Testis (tissue), 3 donors: ENCODE measurements around the gene MEGF11. TPM values are rescaled to one million over a fixed set of nuclear protein-coding genes. Genes with fewer than 3 reads are reported as not detected.

ENCODE experiments used
- DNase-seq: peaks from one replicate; pipeline ENCODE4 v3.0.0-alpha.2; 2019
- H3K27ac ChIP-seq, 2 donors: fragments of 200-600 bp; sonication (generic); one replicate each; pipeline ENCODE4 v1.5.1; 2019
- H3K27me3 ChIP-seq: fragments of 200-600 bp; sonication (generic); one replicate; pipeline ENCODE4 v1.5.1; 2019
- H3K36me3 ChIP-seq: fragments of 200-600 bp; sonication (generic); one replicate; pipeline ENCODE4 v1.5.1; 2017; ENCODE audit warnings: low read depth; ENCODE audit errors: missing control alignments
- H3K4me1 ChIP-seq: fragments of 200-600 bp; sonication (generic); one replicate; pipeline ENCODE4 v1.5.1; 2019
- H3K4me3 ChIP-seq, 2 donors: fragments of 200-600 bp; sonication (generic); one replicate each; pipeline ENCODE4 v1.5.1; 2017 to 2019
- H3K9me3 ChIP-seq: fragments of 200-600 bp; sonication (generic); one replicate; pipeline ENCODE4 v1.5.1; 2017
- CTCF ChIP-seq, 3 experiments: fragments of 450-650 bp in 2 of 3; fragments of 200-600 bp in 1 of 3; sonication (generic) in 1 of 3; IDR thresholded peaks; one replicate each; pipeline ENCODE4 v1.5.1; 2016 to 2019; ENCODE audit warnings: antibody characterized with exemption in 3 of 3, mild to moderate bottlenecking in 2 of 3, moderate library complexity in 1 of 3
- POLR2A ChIP-seq: fragments of 450-650 bp; IDR thresholded peaks from one replicate; pipeline ENCODE4 v1.6.1; 2017; ENCODE audit warnings: antibody characterized with exemption, mild to moderate bottlenecking, moderate library complexity
- WGBS, 2 donors: methylation state at CpG; one replicate each; pipeline ENCODE4 v1.1.5; 2018; 5-methylcytosine and 5-hydroxymethylcytosine counted together
- intact Hi-C: fragments of 100-400 bp; cut with DNase I; formaldehyde crosslinking; loops from one replicate; pipeline ENCODE4 v1.15.1; 2023; ENCODE audit warnings: low total_unique reads
- polyA plus RNA-seq: library from polyadenylated mRNA; stranded (reverse); fragments of 350-450 nt; fragmentation: Illumina TruSeq; extraction: RNeasy Lipid Tissue Mini Kit (QIAGEN cat#74804); gene quantifications from one replicate; pipeline ENCODE4 v1.2.3, GENCODE V29; 2014; ENCODE audit warnings: low read depth, low replicate concordance; ENCODE audit not compliant: insufficient read depth
- total RNA-seq, 2 donors: library from RNA; depleted of rRNA; stranded (reverse); fragments of >200 nt; gene quantifications; one replicate each; pipeline ENCODE4 v1.2.3, GENCODE V29; 2016

The MEGF11 gene
- total and polyA plus RNA-seq, 3 donors from 2014 or later: 4.5 to 18.7 (median 8.6) TPM

DNA sequence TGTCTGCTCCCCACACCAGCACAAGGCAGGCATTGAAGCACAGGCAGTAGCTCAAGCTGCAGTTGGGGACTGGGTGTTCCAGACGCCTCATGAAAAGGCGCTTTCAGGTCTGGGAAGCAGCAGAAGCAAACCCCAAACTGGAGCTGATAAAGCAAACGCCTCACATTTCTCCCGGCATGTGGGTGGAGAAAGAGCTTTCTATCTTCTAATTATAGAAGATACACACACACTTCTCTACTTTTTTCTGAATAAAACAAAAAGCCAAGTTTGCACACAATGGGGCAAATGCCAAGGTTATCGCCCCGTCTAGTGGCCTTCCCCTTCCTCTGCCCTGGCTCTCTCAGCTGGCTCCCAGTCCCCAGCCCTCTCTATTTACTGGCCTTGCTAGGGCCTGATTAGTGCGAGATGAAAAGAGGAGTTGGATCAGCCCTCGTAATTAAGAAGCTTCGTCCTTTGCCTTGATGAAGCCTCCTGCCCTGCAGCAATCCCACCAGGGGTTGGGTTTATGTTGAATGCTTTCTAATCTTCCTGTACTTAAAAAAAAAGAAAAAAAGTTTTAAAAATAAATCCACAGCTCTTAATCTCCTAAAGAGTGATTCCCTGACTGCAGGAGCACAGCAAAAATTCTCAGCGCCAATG, 120.2 kb downstream of the MEGF11 start:
- H3K9me3 ChIP-seq: no peaks in the 10 kb centered on the region
- H3K4me3 ChIP-seq: no peak overlapping the region
- 22 to 52% methylated on average over 10 of the region's 10 CpGs for WGBS, 2 donors
- peak; percentile 57 for DNase-seq
- peaks cover 17% of the 10 kb centered on the region for H3K4me1 ChIP-seq
- TF ChIP-seq POLR2A (no peak), CTCF (IDR thresholded peaks at IDR 0.05) (no peak)
- no peaks in the 10 kb centered on the region for H3K36me3 ChIP-seq
- intact Hi-C loops: no loop called here
- no peaks in the 10 kb centered on the region for H3K27me3 ChIP-seq
- H3K27ac ChIP-seq: peak overlapping the region in 1 of 2 donors; percentile 8

- no peaks in the 10 kb centered on the region for H3K27me3 ChIP-seq
- no peaks in the 10 kb centered on the region for H3K9me3 ChIP-seq
- DNase-seq: no peak
- H3K4me3 ChIP-seq: no peak overlapping the region
- H3K27ac ChIP-seq: no peak overlapping the region
- H3K4me1 ChIP-seq: peaks cover 14% of the 10 kb centered on the region
- 67 to 70% methylated on average over 5 of the region's 5 CpGs for WGBS, 2 donors
- intact Hi-C loops: no loop called here
- no peaks in the 10 kb centered on the region for H3K36me3 ChIP-seq
- TF ChIP-seq POLR2A (no peak), CTCF (IDR thresholded peaks at IDR 0.05) (no peak)
Measured at GRCh38 chr15:66132251-66132816, 121.2 kb downstream of the MEGF11 start.

GRCh38 chr15:66131831-66132230, 121.7 kb downstream of the MEGF11 start:
- no peak for TF ChIP-seq POLR2A
- no peak for TF ChIP-seq CTCF (IDR thresholded peaks at IDR 0.05)
- Histone ChIP-seq H3K27me3 (no peaks in the 10 kb centered on the region), H3K4me1 (peaks cover 14% of the 10 kb centered on the region)

DNA sequence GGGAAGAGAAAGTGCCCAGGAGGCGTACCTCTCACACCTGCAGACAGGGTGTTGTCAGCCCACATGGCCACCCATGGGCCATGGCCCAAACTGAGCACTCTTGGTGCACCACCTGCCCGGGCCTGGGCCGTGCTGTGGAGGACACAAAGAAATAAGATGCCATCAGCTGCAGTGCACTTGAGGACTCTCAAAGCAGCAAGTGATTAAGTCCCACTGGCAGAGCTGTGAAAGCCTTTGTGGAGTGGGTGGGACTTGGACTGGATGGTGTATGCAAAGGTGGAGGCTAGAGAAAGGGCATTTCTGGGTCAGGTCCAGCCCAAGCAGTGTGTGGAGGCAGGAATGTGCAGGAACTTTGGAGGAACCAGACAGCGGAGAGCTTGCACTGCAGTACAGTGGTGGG, 122.3 kb downstream of the MEGF11 start:
- intact Hi-C loops: no loop called here
- TF ChIP-seq POLR2A: no peak
- no peak for TF ChIP-seq CTCF (IDR thresholded peaks at IDR 0.05)
- peaks cover 14% of the 10 kb centered on the region for H3K4me1 ChIP-seq
- no peak overlapping the region for H3K4me3 ChIP-seq
- no peaks in the 10 kb centered on the region for H3K9me3 ChIP-seq
- H3K27ac ChIP-seq: no peak overlapping the region
- no peak for DNase-seq
- H3K27me3 ChIP-seq: no peaks in the 10 kb centered on the region
- 95 to 100% methylated on average over 1 to 4 of the region's 4 CpGs for WGBS, 2 donors
- no peaks in the 10 kb centered on the region for H3K36me3 ChIP-seq

More at GRCh38 chr15:66131831-66132230, 121.7 kb downstream of the MEGF11 start:
- Histone ChIP-seq H3K36me3 (no peaks in the 10 kb centered on the region), H3K27ac (no peak overlapping the region), H3K9me3 (no peaks in the 10 kb centered on the region), H3K4me3 (no peak overlapping the region)
- no peak for DNase-seq
- 85 to 91% methylated on average over 6 of the region's 6 CpGs for WGBS, 2 donors
- intact Hi-C loops: no loop called here
